ENCODE results near the gene UBE2O.

Gene UBE2O

DNA sequence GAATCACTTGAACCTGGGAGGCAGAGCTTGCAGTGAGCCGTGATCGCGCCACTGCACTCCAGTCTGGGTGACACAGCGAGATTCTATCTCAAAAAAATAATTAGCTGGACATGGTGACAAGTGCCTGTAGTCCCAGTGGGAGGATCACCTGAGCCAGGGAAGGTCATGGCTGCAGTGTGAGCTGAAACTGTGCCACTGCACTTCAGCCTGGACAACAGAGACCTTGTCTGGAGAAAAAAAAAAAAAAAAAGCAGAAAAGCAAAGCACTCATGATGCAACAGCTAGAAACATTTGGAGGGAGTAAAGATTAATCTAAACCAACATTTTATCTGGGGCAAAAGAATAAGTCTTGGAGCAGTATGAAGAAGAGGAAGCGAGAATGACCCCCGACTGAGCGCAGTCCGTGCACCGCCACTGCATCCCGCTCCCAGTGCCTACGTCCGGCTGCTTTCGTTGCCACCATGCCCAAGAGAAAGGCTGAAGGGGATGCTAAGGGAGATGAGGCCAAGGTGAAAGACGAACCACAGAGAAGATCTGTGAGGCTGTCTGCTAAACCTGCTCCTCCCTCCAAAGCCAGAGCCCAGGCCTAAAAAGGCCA is 107.5 kb downstream of the UBE2O start:
- no peak for DNase-seq (ENCODE audit: low read depth in 2 of 2)

DNA sequence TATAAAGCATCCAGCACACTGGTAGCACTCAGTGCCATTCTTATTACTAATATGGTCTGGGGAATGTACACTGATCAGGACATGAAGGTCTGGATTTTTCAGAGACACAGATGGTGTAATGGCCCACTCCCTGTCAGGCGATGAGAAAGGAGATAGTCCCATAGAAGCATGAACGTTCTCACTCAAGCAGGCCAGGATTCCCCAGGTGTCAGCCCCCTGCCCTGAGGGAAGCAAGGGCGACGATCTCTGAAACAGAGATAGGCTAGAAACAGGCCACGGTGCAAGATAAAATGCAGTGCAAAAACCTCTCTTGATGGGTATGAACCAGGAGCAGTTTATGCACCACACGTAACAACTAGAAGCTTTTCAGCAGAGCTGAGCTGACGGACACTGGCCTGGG is 109.8 kb downstream of the UBE2O start:
- no peak for DNase-seq (ENCODE audit: low read depth in 2 of 2)

DNA sequence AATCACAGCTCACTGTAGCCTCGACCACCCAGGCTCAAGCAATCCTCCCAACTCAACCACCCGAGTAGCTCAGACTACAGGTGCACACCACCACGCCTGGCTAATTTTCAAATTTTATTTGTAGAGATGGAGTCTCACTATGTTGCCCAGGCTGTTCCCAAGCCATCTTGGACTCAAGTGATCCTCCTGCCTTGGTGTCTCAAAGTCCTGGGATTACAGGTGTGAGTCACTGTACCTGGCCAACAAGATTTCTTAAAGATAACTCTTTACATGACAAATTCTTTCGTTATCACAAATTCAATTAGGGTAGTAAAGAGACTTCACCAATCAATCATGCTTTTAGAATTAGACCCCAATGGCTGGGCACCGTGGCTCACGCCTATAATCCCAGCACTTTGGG is 111.7 kb downstream of the UBE2O start:
- DNase-seq (ENCODE audit: low read depth in 2 of 2): no peak
